GM18526 (cell line): ENCODE data around the gene MAP3K6.

Source experiments
- POLR2A ChIP-seq: IDR thresholded peaks from 3 replicates; pipeline ENCODE4 v1.6.1; 2011; ENCODE audit not compliant: insufficient read length; ENCODE audit errors: extremely low read depth

MAP3K6 gene, protein sequence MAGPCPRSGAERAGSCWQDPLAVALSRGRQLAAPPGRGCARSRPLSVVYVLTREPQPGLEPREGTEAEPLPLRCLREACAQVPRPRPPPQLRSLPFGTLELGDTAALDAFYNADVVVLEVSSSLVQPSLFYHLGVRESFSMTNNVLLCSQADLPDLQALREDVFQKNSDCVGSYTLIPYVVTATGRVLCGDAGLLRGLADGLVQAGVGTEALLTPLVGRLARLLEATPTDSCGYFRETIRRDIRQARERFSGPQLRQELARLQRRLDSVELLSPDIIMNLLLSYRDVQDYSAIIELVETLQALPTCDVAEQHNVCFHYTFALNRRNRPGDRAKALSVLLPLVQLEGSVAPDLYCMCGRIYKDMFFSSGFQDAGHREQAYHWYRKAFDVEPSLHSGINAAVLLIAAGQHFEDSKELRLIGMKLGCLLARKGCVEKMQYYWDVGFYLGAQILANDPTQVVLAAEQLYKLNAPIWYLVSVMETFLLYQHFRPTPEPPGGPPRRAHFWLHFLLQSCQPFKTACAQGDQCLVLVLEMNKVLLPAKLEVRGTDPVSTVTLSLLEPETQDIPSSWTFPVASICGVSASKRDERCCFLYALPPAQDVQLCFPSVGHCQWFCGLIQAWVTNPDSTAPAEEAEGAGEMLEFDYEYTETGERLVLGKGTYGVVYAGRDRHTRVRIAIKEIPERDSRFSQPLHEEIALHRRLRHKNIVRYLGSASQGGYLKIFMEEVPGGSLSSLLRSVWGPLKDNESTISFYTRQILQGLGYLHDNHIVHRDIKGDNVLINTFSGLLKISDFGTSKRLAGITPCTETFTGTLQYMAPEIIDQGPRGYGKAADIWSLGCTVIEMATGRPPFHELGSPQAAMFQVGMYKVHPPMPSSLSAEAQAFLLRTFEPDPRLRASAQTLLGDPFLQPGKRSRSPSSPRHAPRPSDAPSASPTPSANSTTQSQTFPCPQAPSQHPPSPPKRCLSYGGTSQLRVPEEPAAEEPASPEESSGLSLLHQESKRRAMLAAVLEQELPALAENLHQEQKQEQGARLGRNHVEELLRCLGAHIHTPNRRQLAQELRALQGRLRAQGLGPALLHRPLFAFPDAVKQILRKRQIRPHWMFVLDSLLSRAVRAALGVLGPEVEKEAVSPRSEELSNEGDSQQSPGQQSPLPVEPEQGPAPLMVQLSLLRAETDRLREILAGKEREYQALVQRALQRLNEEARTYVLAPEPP (N-terminal part only)

DNA sequence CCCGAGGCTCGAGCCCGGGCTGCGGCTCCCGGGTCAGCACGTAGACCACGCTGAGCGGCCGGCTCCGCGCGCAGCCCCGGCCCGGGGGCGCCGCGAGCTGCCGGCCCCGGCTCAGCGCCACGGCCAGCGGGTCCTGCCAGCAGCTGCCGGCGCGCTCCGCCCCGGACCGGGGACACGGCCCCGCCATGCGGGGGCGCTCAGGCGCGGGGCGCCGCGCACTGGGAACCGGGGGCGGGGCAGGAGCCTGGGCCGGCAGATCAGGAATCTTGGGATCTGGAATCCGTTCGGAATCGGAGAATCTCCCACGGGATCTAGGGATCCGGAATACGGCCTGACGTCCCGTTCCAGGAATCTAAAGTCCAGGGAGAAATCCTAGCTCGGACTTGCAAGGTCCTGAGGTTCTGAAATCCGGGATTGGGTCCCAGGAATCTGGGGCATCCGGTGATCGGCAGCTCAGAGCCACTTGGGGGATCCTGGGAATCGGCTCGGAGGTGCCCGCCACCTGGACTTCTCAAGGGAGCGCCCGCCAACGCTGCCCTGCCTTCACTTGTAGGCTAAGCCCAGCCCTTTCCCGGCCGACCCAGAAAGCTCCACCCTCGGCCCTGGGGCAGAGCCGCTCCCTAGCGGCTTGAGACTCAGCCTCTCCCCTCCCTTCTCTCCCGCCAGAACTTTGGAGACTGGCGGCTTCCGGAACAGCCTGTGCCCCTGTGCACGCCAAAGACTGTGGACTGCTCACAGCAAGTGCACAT is at the start of gene MAP3K6:
MAP3K6 (minus strand) TSS at position 551 of the 749 bp plus-strand sequence; CDS start at position 187, 364 bp downstream.
- no peak for TF ChIP-seq POLR2A

DNA sequence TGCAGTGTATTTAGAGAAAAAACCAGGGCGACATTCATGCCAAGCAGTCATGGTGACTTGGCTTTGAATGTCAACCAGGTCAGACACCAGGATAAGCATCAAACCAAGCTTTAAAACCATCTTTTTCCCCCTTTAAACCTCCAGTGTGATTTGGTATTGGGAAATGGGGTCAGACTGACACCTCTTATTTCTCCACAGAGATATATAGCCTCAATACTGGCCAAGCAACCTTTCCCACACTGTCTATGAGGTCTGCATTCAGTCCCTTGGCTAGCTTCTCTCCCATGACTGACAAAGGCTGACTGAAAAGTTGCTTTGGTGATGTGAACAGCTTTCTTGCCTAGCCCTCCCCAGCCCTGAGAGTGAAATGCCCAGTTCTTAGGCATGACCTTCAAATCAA is 47.3 kb upstream of the MAP3K6 start:
- no peak for TF ChIP-seq POLR2A

DNA sequence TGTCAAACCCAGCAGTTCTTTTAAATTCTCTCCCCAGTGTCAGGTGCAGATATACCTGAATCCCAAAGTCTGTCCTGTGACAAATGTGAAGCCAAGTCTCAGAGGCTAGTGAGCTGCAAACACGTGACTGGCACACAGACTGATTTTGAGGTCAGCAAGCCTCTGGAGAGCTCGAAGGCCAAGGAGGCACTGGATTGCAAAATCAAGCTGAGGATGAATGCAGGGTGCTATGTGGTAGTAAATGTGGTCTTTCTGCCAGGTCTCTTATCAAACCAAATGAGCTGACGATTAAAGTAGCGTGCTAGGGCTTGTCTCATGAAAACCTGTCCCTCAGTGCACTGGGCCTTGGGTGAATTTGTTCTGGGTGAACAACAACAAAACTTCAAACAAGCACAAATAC is 46.2 kb upstream of the MAP3K6 start:
- TF ChIP-seq POLR2A: no peak

DNA sequence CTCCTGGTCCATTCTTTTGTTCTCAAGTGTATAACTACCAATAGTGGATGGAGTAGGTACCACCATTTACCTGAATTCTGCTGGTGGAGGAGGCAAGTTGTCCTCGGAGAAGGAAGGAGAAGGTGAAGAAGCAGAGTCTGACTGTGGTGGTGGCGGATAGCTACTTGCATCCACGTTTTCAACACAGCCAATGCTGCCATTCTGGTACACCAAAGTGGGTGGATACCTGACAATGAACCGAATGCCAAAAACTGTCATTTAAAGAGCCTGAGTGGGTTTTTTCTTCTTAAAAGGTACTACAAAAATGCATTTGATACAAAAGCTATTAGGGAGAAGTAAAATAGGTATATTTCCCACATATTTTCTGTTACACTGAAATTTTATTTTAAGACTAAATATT is 45.7 kb upstream of the MAP3K6 start:
- no peak for TF ChIP-seq POLR2A

DNA sequence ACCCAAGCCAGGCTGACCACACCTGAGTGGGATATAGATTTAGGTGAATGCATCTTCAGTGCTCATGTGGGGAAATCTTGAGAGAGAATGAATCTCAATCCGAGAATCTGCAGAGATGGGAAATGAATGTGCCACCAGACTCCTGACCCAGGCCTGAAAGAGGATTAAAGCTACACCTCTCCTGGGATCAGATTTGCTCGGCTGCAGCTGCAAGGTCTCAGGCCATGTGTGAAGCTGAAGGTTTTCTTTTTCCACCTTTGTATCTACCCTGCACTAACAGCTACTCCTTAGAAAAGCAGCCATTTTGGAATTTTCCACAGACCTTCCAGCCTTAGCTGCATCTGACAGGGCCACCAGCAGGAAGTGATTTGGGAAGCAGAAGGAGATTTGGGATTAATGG is 43.9 kb upstream of the MAP3K6 start:
- TF ChIP-seq POLR2A: no peak

DNA sequence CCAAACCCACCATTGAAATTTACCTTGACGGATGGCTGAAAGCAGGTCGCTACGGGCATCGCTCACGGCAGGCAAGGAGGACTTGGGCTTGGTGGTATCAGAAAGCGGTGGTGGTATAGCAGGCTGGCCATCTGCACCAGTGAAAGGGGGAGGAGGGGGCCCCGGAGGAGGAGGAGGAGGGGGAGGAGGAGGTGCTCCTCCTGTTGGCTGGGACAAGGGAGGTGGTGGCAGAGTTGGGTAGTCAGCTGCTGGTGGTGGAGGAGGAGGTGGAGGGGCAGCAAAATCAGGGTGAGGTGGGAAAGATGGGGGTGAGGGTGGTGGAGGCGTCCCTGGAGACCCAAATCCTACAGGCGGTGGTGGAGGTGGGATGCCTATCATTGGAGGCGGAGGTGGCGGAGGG is 42.9 kb upstream of the MAP3K6 start:
- no peak for TF ChIP-seq POLR2A

DNA sequence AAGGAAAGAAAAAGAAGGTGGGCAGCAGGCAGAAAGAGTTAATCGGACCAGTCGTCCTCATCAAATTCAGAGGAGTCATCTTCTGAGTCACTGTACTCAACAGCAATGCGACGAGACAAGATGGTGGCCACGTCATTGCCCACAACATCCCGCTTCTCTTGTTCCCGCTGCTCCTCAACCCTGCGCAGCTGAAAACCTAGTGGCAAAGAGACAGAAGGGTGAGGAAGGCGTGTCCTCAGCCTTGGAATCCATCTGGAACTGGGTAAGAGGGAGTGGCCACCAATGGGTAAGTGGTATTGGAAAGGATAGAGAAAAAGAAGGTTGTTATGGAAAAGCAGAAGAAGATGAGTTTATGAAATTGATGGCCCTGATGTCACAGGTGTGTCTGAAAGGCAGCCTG is 41.4 kb upstream of the MAP3K6 start:
- TF ChIP-seq POLR2A: no peak

DNA sequence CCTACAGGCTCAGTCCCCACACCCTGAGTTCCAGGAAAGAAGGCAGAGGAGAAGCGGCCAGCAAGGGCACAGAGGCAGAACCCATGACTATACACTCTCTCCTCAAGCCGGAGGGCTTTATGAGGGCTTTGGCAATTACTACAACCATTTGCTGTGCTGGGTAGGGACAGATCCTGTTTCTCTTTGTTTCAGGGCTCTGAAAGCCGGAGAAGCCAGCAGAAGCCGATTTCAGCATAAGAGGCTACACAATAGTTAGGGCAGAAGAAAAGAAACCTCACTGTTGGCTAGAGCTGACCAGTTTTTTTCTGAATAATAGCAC is 39.6 kb upstream of the MAP3K6 start:
- no peak for TF ChIP-seq POLR2A

DNA sequence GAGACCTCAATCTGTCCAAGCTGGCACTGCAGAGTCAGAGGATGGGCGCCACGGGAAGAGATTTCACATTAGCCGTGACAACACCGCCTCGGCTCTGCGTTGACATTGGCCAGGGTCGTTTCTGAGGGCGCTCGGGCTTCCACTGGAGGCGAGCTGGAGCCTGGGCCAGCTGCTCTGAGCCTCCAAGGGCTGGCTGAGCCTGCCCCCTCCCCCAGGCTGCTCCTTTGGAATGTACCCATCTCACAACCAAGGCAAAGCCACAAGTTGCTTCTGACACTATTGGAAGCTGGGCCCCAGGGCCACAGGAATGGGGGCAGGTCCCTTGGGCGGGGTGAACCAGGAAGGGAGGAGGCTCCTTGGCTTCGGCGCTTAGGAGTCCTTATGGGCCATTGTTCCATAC is 38.3 kb upstream of the MAP3K6 start:
- no peak for TF ChIP-seq POLR2A

DNA sequence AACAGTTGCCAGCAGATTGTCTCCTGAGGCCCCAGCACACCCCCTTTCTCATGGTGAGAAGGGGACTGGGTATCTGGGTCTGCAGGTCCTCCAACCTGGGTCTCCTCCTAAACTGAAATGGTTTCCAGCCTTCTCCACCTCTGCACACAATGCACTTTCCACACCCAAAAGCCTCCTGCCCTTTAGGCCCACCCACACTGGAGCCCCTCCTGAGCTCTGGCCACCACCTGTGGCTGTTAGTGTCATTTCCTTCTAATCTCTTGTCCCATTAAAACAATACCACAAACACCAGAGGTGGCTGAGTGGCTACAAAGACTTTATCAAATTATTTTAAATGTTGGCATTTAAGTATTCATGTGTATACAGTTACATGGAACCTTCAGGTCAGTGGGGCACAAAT is 37.2 kb upstream of the MAP3K6 start:
- TF ChIP-seq POLR2A: no peak

DNA sequence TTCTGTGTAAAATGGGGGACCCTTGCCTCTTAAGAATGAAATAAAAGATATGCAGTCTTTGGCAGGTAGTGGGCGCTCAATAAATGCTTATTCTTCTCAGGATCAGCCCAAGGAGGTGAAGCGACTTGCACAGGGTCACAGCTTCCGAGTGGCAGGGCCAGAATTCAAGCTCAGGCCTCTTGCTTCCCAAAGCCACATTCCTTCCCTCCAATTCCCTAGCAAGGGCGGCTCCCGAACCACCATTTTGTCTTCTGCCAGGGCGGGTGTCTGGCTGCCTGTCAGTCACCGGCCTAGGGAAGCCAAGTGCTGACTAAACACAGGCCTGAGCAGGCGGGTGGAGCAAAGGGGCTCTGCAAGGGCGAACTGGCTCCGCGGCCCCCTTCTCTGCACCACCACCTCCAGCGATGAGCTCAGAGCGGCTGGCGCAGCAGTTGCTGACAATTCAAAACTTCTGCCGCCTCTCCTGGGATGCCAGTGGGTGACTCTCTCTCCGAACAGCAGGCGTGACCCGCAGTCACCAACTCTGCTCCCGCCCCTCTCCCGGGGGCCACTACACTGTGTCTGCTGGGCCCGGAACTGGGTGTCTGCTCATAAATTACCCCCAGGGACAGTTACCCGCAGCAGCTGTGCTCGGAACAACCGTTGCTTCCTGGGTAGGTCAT is 36.4 kb upstream of the MAP3K6 start:
- TF ChIP-seq POLR2A: peak; percentile 11

DNA sequence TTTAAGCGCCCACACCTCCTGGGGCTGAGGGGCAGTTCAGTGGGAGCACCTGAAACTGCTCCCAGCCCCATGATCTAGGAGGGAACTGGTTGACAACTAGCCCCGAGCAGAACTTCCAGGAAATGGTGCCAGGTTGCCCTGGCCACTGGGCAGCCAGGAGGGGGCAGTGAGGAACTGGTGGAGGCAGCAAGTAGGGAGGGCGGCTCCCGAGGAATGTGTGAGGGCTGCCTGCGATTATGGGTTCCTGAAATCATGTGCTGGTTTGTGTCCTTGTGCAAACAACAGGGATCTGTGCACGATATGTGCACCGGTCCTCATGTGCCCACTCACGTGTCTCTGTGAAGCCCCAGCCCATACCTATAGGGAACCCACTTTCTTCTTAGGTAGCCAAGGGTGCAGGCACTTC is 35.6 kb upstream of the MAP3K6 start:
- TF ChIP-seq POLR2A: no peak

DNA sequence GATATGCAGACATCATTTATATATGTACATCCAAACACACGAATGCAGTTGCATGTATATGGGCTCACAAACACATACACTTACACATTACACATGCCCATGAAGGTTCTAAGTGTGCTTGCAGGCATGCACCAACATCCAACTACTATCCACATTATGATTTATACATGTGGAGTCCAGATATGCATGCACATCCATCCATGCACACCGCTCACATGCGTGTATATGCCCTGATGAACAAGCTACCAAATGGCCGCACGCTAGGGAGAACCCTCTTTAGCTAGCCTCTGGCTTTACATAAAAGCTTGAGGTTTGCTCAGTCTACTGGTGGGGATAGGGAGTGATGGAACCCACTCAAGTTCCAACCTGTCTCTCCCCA is 34.2 kb upstream of the MAP3K6 start:
- TF ChIP-seq POLR2A: no peak
